ENCODE measurements around the gene SAMMSON.
A peak's percentile ranks its signal among the peaks of the same experiment; 100 is the strongest.

Gene SAMMSON

DNA sequence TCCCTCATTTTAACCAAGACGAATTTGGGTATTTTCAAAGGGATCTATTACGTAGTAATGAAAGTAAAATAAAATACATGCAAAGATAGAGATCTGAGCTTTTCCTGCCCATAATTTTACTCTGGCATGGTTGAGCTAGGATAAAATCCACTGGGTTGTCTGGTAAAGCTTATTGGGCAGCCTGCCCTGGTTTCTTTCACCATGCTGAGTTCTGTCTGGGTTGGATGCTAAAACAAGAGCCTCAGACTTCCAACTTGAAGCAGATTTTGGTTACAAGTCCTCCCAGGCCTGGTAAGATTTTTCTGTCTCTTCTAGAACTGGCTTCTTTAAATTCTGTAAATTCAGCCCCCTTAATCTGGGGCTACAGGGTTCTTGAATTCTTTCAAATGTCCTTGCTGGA is 86.8 kb downstream of the SAMMSON start:
- TF ChIP-seq GABPA (IDR thresholded peaks at IDR 0.05; ENCODE audit: low read depth) = no peak
- TF ChIP-seq, protein P1, sequence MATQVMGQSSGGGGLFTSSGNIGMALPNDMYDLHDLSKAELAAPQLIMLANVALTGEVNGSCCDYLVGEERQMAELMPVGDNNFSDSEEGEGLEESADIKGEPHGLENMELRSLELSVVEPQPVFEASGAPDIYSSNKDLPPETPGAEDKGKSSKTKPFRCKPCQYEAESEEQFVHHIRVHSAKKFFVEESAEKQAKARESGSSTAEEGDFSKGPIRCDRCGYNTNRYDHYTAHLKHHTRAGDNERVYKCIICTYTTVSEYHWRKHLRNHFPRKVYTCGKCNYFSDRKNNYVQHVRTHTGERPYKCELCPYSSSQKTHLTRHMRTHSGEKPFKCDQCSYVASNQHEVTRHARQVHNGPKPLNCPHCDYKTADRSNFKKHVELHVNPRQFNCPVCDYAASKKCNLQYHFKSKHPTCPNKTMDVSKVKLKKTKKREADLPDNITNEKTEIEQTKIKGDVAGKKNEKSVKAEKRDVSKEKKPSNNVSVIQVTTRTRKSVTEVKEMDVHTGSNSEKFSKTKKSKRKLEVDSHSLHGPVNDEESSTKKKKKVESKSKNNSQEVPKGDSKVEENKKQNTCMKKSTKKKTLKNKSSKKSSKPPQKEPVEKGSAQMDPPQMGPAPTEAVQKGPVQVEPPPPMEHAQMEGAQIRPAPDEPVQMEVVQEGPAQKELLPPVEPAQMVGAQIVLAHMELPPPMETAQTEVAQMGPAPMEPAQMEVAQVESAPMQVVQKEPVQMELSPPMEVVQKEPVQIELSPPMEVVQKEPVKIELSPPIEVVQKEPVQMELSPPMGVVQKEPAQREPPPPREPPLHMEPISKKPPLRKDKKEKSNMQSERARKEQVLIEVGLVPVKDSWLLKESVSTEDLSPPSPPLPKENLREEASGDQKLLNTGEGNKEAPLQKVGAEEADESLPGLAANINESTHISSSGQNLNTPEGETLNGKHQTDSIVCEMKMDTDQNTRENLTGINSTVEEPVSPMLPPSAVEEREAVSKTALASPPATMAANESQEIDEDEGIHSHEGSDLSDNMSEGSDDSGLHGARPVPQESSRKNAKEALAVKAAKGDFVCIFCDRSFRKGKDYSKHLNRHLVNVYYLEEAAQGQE (IDR thresholded peaks at IDR 0.05; ENCODE audit: insufficient replicate concordance, low read depth) = no peak
- no peak overlapping the region for H3K27ac ChIP-seq (replicated peaks)
- H3K4me3 ChIP-seq (replicated peaks; ENCODE audit: insufficient read depth, low read length) = no peak overlapping the region
- no peak for DNase-seq (ENCODE audit: low read depth in 1 of 2, low spot score in 1 of 2)
- H3K27me3 ChIP-seq (ENCODE audit: insufficient read depth, poor library complexity, severe bottlenecking) = peaks cover 3% of the 10 kb centered on the region

DNA sequence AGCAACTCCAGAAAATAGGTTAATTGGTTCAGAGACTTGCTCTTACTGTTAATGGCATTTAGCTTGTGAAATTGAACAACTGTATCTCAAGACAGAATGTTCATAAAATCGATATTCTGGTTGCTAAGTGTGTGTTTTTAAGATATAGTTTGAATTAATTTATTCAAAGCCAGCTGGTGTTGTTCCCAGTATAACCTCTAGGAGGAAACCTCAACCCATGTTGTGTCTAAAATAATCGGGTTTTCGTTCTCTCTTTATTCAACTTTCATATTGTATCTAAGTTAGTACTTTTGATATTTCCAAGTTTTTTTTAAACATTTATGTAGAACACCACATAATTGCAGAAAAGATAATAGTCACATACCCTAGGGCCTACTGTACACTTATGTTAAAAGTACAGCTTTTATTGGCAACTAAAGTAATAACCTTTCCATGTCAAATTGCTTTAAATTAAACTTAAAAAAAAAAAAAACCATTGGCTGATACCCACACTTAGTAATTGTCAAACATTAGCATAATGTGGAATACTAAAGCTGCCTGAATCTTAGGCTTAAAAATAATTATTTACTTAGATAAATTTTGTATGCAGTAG is 90.9 kb downstream of the SAMMSON start:
- no peak for TF ChIP-seq POLR2AphosphoS5 (IDR thresholded peaks at IDR 0.05; ENCODE audit: low read depth)
- TF ChIP-seq, protein P2, sequence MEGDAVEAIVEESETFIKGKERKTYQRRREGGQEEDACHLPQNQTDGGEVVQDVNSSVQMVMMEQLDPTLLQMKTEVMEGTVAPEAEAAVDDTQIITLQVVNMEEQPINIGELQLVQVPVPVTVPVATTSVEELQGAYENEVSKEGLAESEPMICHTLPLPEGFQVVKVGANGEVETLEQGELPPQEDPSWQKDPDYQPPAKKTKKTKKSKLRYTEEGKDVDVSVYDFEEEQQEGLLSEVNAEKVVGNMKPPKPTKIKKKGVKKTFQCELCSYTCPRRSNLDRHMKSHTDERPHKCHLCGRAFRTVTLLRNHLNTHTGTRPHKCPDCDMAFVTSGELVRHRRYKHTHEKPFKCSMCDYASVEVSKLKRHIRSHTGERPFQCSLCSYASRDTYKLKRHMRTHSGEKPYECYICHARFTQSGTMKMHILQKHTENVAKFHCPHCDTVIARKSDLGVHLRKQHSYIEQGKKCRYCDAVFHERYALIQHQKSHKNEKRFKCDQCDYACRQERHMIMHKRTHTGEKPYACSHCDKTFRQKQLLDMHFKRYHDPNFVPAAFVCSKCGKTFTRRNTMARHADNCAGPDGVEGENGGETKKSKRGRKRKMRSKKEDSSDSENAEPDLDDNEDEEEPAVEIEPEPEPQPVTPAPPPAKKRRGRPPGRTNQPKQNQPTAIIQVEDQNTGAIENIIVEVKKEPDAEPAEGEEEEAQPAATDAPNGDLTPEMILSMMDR (IDR thresholded peaks at IDR 0.05; ENCODE audit: insufficient read depth, low read length) = peak; percentile 55
- Histone ChIP-seq H3K27me3 (ENCODE audit: insufficient read depth, poor library complexity, severe bottlenecking) (no peaks in the 10 kb centered on the region), H3K27ac (replicated peaks) (no peak overlapping the region), H3K4me3 (replicated peaks; ENCODE audit: insufficient read depth, low read length) (no peak overlapping the region)
- DNase-seq (ENCODE audit: low read depth in 1 of 2, low spot score in 1 of 2) = no peak

DNA sequence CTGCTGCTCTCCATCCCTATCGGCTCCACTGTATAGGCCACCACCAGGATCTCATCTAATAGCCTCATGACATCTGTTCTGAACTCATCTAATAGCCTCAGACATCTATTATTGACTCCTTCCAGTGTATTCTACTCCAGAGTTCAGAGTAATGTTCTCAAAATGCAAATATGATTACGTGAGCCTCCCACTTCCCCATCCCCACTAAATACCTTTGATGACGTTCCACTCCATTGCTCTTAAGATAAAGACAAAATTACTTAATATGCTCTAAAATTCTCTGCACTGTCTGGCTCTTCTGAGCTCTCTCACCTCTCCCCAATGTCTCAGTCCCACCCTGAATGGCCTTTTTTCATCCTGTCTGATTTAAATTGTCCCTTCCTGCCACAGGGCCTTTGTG is 94.7 kb downstream of the SAMMSON start:
- DNase-seq (ENCODE audit: low read depth in 1 of 2, low spot score in 1 of 2) = no peak
- Histone ChIP-seq H3K4me3 (replicated peaks; ENCODE audit: insufficient read depth, low read length) (no peak overlapping the region), H3K27me3 (ENCODE audit: insufficient read depth, poor library complexity, severe bottlenecking) (no peaks in the 10 kb centered on the region), H3K27ac (replicated peaks) (no peak overlapping the region)
- TF ChIP-seq, protein P2 (IDR thresholded peaks at IDR 0.05; ENCODE audit: insufficient read depth, low read length) = no peak
- TF ChIP-seq GABPA (IDR thresholded peaks at IDR 0.05; ENCODE audit: low read depth) (no peak), SPI1 (IDR thresholded peaks at IDR 0.05; ENCODE audit: borderline replicate concordance, low read depth) (no peak), POLR2AphosphoS5 (IDR thresholded peaks at IDR 0.05; ENCODE audit: low read depth) (no peak)
- TF ChIP-seq, protein P1 (IDR thresholded peaks at IDR 0.05; ENCODE audit: insufficient replicate concordance, low read depth) = no peak

DNA sequence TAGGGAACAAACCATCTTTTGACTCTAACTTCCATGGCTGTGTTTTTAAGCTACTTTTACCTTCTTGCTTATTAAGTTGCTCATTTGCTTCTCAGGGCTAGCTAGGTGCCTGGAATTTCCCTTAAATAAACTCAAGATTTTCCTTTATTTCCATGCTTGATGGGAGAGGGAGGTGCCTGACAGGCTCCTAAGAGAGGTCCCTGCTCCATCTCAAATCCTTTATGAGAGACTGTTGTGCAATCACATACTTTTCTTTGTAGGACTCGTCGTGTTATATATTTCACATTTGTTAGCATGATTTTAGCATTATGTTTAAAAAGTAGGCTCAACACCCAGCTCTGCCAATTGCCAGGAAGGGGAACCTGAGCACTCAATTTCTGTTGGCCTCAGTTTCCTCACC is 95.7 kb downstream of the SAMMSON start:
- H3K27ac ChIP-seq (replicated peaks) = no peak overlapping the region
- H3K27me3 ChIP-seq (ENCODE audit: insufficient read depth, poor library complexity, severe bottlenecking) = no peaks in the 10 kb centered on the region
- no peak overlapping the region for H3K4me3 ChIP-seq (replicated peaks; ENCODE audit: insufficient read depth, low read length)
- no peak for DNase-seq (ENCODE audit: low read depth in 1 of 2, low spot score in 1 of 2)
- TF ChIP-seq GABPA (IDR thresholded peaks at IDR 0.05; ENCODE audit: low read depth) (no peak), POLR2AphosphoS5 (IDR thresholded peaks at IDR 0.05; ENCODE audit: low read depth) (no peak), SPI1 (IDR thresholded peaks at IDR 0.05; ENCODE audit: borderline replicate concordance, low read depth) (no peak)
- TF ChIP-seq, protein P1 (IDR thresholded peaks at IDR 0.05; ENCODE audit: insufficient replicate concordance, low read depth) = no peak
- TF ChIP-seq, protein P2 (IDR thresholded peaks at IDR 0.05; ENCODE audit: insufficient read depth, low read length) = no peak
